Measurements from ENCODE around the gene HOXB4. TPM values are rescaled to one million over a fixed set of nuclear protein-coding genes. Genes with fewer than 3 reads are reported as not detected.

The HOXB4 gene
- total RNA-seq = 1.5 and 4.1 TPM in 2 replicates

DNA sequence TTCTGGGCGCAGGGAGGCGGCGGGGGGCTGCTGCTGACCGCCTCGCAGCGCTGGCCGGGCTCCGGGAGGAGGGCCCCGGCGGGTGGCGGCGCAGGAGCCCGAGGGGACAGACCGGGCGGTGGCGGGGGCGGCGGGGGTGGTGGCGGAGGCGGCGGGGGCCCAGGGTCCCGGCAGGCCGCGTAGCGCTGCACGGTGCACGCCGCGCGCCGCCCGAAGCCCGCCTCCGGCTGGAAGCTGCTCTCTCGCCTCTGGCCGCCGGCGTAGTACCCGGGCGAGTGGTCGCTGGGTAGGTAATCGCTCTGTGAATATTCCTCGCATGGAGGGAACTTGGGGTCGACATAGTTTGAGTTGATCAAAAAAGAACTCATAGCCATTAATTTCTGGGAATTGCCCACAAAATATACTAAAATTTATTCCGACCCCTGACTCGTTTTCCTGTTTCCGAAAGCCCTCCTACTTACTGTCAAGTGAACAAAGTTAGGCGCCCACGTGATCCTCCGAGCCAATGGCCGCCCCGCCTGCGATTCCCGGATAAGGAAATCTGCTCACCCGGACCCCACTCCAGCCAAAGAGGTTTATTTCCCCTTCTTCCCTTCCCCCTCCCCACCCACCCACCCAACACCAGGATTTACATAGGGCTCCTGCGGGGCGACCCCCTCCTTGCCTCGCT, at the start of gene HOXB4:
Gene HOXB4, minus strand, starts transcription at position 405 of the 670 bp plus-strand sequence. Its CDS starts 31 bp downstream, at position 374.

DNA sequence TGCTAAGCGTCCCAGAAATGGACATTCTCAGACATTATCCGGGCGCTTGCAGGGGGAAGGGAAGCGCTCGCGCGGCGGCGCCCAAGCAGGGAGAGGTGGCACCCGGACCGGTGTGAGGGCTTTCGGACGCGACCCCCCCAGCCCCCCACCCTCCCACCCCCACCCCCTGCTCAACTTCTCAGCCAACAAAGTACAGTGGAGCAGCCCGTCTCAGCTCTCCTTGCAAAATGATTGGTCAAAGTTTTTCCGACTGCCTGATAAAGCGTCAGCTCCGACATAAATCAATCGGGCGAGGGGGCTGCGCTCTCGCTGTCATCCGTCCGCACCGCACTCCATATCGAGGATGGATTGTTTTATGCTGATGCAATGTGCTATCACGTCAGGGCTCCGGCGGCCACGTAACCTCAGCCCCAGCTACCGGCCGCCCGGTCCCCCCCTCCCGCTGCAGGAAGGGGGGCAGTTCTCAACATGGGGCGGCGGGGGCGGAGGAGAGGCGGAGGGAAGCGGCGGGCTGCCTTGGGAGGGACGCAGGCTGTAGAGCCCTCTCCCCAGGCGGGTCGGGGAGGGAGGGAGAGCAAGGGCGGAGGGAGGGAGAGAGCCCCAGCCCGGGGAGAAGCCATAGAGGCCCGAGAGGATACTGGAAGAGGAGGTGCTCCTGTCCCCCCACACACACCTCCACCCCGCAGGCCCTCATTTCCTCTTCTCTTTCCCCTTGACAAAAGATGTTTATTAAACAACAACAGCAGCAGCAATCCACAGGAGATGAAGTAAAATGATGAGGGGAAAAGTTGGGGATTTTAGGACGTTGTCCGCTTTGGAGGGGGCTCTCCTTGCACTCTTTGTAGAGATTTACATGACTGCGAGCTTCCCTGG, 48.3 kb upstream of the HOXB4 start, which contains the start of gene HOXB9:
Gene HOXB9, minus strand, starts transcription at position 114 of the 873 bp plus-strand sequence. Its CDS starts 89 bp downstream, at position 25.

DNA sequence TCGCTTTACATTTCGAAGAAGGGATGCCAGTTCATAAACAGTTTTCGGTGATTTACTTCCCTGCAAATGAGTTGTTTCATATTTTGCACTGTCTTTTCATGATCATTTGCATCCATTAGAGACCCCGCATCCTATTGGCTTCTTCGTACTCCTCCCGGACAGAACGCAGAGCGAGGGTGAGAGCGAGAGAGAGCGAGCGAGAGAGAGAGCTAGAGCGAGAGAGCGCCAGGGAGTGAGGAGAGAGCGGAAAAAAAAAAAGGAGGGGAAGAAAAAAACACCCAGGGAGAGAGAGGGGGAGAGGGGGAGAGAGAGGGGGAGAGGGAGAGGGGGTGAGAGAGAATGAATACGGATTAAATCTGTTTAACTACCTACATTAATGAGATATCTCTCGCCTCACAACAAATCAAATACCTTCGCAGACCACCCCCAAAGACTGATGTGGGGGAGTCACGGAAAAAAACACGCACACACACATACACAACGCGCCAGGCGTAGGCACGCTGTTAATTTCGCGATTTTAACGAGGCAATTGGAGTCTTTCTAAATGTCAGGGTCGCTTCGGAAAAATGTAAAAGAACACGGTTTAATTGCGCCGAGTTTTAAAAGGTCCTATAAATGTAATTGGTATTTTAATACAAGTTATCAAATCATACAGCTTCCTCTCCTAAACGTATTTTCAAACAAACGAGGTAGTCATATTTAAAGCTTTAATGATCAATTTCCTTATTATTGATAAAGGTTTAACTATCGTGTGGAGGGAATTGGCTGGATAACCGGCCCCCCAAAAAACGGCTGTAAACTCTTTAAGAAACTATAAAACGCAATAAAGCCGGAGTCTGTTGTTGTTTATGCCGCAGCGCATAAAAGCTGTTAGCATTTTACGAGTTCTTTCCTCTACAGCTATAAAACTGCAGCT, 37.2 kb upstream of the HOXB4 start, which contains the start of gene HOXB8:
Gene HOXB8, minus strand, starts transcription at position 246 of the 916 bp plus-strand sequence. CDS start 588 bp downstream, outside the sequence.

DNA sequence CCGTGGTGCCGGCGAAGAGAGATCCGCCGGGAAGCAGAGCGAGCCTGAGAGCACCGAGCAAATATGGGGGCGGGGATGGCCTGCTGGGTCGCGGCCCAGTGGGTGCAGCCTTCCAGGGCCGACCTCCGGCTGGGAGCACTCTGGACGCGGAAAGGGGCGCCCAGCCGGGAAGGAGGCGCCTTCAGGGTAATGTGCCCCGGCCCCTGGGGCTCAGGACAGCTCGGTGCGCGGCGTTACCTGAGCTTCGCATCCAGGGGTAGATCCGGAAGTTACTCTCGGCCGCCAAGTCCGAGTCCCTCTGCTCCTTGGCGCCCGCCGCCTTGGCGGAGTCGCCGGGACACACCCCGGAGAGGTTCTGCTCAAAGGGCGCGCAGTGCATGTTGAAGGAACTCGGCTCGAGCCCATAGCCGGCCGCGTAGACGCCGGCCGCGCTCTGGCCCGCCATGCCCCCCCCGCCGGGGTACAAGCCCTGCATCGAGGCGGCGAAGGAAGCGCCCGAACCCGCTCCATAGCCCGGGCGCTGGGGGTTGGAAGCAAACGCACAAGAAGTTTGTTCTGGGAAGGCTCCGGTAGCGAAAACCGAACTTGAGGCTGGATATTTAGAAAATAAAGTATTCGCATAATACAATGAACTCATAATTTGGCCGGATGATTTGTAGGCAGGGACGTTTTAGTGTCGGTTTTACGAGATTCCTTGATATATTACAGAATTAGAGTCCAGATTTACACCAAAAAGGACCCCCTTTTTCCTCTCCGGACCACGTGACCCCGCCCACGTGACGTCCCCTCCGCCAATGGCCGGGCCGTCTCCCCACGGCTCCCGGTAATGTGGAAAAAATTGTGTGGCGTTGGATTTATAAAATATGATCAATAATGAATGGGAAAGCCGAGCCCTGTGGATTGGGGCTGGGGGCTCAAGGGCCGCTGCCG, 32.4 kb upstream of the HOXB4 start, which contains the start of gene HOXB7:
Gene HOXB7, minus strand, starts transcription at position 736 of the 930 bp plus-strand sequence. Its CDS starts 99 bp downstream, at position 637.

DNA sequence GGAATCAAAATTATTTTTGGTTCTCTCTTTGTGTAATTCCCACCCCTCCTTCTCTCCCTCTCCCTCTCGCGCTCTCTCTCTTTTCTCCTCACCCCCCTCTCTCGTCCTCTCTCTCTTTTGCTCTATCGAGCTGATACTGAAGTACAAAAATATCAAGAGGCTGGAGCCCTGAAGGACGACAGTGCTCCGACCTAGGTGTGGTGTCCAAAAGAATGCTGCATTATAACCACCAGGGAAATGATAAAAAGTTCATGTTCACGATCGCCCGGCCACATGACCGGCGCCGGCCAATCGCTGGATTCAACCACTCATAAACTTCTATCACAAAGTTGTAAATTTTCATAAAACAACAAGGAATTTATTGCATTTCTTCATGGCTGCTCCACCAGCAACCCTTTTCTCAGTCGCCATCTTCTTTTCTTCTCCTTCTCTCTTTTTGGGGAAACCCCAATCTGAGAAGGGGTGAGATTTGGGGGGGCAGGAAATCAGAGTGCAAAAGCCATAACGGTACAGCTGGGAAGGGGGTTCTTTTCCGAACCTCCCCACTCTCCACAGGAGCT, 26.7 kb upstream of the HOXB4 start, which contains the start of gene HOXB6:
Gene HOXB6, minus strand, starts transcription at position 217 of the 560 bp plus-strand sequence. CDS start 6,836 bp downstream, outside the sequence.

DNA sequence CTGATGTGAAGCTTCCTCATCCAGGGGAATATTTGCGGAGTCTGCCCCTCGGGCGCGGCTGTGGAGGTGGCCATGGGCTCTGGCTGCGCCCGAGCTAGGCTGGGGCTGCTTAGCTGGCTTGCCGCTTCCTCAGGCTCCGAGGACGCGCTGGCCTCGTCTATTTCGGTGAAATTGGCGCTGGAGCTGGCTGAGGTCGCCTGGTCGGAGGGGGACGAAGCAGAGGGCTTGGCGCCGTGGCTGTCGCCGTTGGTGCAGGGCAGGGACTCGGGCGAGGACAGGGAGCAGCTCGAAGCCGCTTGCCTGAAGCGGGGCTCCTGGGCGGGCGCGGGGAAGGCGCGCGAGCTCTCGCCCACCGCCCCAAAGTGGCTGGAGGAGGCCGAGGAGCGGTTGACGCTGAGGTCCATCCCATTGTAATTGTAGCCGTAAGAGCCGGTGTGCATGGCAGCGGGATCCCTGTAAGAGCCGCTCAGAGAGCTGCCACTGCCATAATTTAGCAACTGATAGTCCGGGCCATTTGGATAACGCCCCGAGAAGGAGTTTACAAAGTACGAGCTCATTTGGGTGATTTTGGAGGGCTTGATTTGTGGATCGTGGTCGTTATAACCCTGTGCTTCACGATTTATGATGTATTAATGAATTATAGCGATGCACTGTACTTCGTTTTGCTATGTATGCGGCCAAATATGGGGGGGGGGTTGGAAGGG, 15.1 kb upstream of the HOXB4 start, which contains the start of gene HOXB5:
Gene HOXB5, minus strand, starts transcription at position 654 of the 704 bp plus-strand sequence. Its CDS starts 97 bp downstream, at position 557.

DNA sequence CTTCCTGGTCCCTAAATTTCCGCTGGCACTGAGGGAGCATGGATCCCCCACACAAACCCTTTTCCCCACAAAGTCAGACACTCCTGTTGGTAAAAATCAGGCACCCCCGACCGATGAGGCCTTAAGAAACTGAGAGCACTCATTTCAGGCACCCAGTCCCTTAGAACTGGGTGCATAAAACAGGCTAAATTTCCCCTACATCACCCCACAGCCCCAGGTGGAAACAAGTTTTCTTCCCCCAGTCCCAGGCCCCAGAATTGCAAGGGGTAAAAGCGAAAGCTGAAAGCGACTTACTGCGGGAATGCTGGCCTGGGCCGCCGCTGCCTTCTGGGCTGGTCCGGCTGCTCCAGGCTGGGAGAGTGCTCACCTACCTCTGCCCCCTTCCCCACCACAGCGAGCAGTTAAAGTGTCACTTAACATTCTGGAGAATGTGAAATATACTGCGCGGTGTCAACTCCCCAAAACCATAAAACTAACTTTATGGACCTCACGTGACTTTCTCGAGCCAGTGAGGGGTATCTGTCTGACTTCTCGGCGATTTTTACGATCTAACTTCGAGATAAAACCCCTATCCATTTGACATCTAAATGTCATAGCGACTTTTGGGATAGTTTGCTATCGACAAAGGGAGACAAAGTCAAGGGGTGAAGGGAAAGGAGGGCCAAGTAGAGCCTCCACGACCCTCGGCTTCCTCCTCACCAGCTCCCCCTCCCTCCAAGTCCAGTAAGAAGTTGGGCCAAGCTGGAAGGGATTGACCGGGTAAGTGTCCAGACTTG, 11.9 kb upstream of the HOXB4 start, which contains the start of gene HOXB3:
Gene HOXB3, minus strand, starts transcription at position 411 of the 776 bp plus-strand sequence. CDS start 37,767 bp downstream, outside the sequence.

DNA sequence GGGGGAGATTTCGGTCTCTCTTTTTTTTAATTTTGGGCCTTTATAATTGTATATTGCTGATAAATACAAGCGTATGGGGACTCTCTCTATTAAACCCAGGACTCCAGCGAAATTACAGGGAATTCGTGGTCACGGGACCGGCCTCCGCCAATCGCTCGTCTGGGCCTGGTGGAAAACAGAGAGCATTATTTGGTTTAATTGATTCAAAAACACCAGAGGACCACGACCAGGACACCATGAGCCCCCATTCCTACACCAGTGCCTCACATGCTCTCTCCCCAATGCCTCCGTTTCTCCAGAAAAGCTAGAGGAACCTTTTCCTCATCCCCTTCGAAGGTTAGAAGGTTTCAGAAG, 33.2 kb downstream of the HOXB4 start, which contains the start of gene HOXB2:
Gene HOXB2, minus strand, starts transcription at position 88 of the 354 bp plus-strand sequence. CDS start 198 bp downstream, outside the sequence.

DNA sequence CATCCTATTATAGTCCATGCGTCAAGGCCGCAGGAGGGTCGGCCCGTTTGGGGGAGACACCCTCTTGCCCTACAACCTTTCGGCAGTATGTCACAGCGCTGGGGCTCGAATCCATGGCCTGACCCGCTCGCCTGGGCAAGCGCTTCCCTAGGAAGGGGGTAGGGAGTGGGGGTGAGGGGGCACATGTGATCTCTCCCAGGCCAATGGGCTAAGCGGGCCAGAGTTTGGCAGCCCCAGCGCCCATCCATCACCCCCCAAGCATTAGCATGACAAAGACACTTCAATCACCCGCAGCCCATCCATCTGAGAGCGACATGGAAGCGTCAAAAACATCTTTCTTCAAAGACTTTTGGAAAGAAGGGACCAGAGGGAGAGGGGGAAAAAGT, 47.3 kb downstream of the HOXB4 start, which contains the start of gene HOXB1:
Gene HOXB1, minus strand, starts transcription at position 125 of the 386 bp plus-strand sequence. Its CDS starts 107 bp downstream, at position 18.

Other genes starting within 250 kb of the HOXB4 start
- gene SKAP1, start 148.1 kb downstream of the HOXB4 start, total RNA-seq = 0.33 and 0.51 TPM in 2 replicates
- gene HOXB1, start 47.3 kb downstream of the HOXB4 start, total RNA-seq = not detected in 2 replicates
- gene HOXB2, start 33.2 kb downstream of the HOXB4 start, total RNA-seq = 25.6 and 51.0 TPM in 2 replicates
- gene HOXB3, start 11.9 kb upstream of the HOXB4 start, total RNA-seq = 16.0 and 39.2 TPM in 2 replicates
- gene HOXB5, start 15.4 kb upstream of the HOXB4 start, total RNA-seq = 1.3 and 3.4 TPM in 2 replicates
- 14.5 and 29.4 TPM in 2 replicates for gene HOXB6, start 26.6 kb upstream of the HOXB4 start, total RNA-seq
- 12.1 and 14.7 TPM in 2 replicates for gene HOXB7, start 32.7 kb upstream of the HOXB4 start, total RNA-seq
- 7.7 and 21.9 TPM in 2 replicates for gene HOXB8, start 36.9 kb upstream of the HOXB4 start, total RNA-seq
- 27.1 and 43.1 TPM in 2 replicates for gene HOXB9, start 48.0 kb upstream of the HOXB4 start, total RNA-seq
- not detected in 2 replicates for gene PRAC1, start 144.2 kb upstream of the HOXB4 start, total RNA-seq
- not detected in 2 replicates for gene PRAC2, start 144.8 kb upstream of the HOXB4 start, total RNA-seq
- not detected in 2 replicates for gene HOXB13, start 150.4 kb upstream of the HOXB4 start, total RNA-seq
- gene TTLL6, start 238.9 kb upstream of the HOXB4 start, total RNA-seq = under 0.01 TPM in 1 of 2 replicates, not detected in the other